Measurements from ENCODE around the gene VPS16.
"Not testable (repeated sequence)": the region's sequence is repeated elsewhere in the genome, so short reads cannot be mapped to it uniquely, and the experiment has no call there.

Gene VPS16

GRCh38 chr20:2889209-2889608 lies 48.7 kb downstream of the VPS16 start:
- peak; percentile 63 for DNase-seq (ENCODE audit: low read depth)
- TF ChIP-seq, protein P1, sequence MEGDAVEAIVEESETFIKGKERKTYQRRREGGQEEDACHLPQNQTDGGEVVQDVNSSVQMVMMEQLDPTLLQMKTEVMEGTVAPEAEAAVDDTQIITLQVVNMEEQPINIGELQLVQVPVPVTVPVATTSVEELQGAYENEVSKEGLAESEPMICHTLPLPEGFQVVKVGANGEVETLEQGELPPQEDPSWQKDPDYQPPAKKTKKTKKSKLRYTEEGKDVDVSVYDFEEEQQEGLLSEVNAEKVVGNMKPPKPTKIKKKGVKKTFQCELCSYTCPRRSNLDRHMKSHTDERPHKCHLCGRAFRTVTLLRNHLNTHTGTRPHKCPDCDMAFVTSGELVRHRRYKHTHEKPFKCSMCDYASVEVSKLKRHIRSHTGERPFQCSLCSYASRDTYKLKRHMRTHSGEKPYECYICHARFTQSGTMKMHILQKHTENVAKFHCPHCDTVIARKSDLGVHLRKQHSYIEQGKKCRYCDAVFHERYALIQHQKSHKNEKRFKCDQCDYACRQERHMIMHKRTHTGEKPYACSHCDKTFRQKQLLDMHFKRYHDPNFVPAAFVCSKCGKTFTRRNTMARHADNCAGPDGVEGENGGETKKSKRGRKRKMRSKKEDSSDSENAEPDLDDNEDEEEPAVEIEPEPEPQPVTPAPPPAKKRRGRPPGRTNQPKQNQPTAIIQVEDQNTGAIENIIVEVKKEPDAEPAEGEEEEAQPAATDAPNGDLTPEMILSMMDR (IDR thresholded peaks at IDR 0.05; ENCODE audit: insufficient read depth, low read depth, low read length, missing control alignments): no peak
- H3K4me3 ChIP-seq (ENCODE audit: low read length): no peak overlapping the region

GRCh38 chr20:2889797-2890196 lies 49.3 kb downstream of the VPS16 start:
- no peak for DNase-seq (ENCODE audit: low read depth)
- TF ChIP-seq, protein P1 (IDR thresholded peaks at IDR 0.05; ENCODE audit: insufficient read depth, low read depth, low read length, missing control alignments): no peak
- no peak overlapping the region for H3K4me3 ChIP-seq (ENCODE audit: low read length)

DNA sequence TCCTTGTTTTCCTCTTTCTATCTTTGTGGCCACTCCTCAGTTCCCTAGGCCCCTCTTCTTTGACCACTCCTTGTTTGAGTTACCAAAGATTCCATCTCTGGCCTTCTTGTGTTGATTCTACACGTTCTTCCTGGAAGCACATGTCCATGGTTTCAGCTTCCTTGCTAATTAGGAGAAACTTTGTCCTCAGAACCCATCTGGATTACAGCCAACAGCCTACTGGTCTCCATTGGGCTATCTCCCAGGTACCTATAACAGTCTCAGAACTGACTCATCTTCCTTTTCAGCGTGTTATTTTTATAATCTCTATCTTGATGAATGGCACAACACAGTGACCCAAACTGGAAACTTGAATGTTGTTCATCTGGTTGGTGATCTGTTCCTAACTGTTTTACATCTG lies 50.2 kb downstream of the VPS16 start:
- TF ChIP-seq, protein P1 (IDR thresholded peaks at IDR 0.05; ENCODE audit: insufficient read depth, low read depth, low read length, missing control alignments): no peak
- peak; percentile 60 for DNase-seq (ENCODE audit: low read depth)
- H3K4me3 ChIP-seq (ENCODE audit: low read length): no peak overlapping the region

- no peak for DNase-seq (ENCODE audit: low read depth)
- TF ChIP-seq, protein P1 (IDR thresholded peaks at IDR 0.05; ENCODE audit: insufficient read depth, low read depth, low read length, missing control alignments): no peak
- H3K4me3 ChIP-seq (ENCODE audit: low read length): no peak overlapping the region
These were observed 50.8 kb downstream of the VPS16 start for GRCh38 chr20:2891343-2891742.

DNA sequence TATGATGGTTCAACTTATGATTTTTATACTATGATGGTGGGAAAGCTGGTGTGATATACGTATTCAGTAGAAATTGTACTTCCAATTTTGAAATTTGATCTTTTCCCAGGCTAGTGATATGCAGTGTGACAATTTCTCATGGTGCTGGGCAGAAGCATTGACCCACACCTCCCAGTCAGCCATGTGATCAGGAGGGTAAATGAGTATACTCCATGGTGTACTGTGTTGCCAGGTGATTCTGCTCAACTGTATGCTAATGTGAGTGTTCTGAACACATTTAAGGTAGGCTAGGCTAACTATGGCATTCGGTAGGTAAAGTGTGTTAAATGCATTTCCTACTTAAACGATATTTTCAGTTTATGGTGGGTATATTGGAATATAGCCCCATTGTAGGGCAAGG lies 51.8 kb downstream of the VPS16 start:
- DNase-seq (ENCODE audit: low read depth): no peak
- H3K4me3 ChIP-seq (ENCODE audit: low read length): no peak overlapping the region
- TF ChIP-seq, protein P1 (IDR thresholded peaks at IDR 0.05; ENCODE audit: insufficient read depth, low read depth, low read length, missing control alignments): no peak

DNA sequence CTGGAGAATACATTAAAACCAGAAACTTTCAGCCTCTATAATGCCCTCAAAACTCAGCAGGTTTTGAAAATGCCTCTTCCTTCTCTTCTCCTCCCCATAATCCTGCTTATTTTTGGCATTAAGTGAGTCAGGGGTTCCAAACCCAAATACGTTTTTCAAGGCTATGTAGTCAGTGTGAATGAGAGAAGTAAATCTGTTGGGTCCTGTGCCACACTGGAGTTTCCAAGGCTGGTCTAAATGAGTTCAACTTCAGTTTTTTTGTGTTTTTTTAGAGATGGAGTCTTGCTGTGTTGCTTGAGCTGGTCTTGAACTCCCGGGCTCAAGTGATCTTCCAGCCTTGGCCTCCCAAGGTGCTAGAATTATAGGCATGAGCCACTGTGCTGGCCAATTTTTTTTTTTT lies 53.7 kb downstream of the VPS16 start:
- no peak overlapping the region for H3K4me3 ChIP-seq (ENCODE audit: low read length)
- TF ChIP-seq, protein P1 (IDR thresholded peaks at IDR 0.05; ENCODE audit: insufficient read depth, low read depth, low read length, missing control alignments): no peak
- no peak for DNase-seq (ENCODE audit: low read depth)

GRCh38 chr20:2895154-2895553 lies 54.6 kb downstream of the VPS16 start:
- not testable (repeated sequence) for DNase-seq (ENCODE audit: low read depth); H3K4me3 ChIP-seq (ENCODE audit: low read length)

DNA sequence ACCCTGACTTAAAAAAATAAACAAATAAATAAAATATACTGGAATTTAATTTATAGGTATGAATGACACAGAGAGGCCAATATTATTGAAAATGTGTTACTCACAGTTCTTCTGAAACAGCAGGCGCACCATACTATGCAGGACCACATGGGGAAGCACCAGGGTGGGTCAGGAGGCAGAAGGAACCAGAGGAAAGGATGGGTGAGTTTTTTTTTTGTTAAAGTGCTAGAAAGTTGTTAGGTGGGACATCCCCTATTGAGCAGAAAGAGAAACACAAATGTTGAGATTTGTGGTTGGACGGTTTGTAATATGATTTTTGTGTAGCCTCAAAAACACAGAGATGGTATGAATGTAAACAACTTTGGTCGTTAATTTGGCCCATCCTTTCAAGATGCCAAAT lies 58.7 kb downstream of the VPS16 start:
- DNase-seq (ENCODE audit: low read depth): no peak

More for the DNA sequence above, 58.7 kb downstream of the VPS16 start:
- TF ChIP-seq, protein P1 (IDR thresholded peaks at IDR 0.05; ENCODE audit: insufficient read depth, low read depth, low read length, missing control alignments): no peak
- H3K4me3 ChIP-seq (ENCODE audit: low read length): no peak overlapping the region

Measured in epithelial cell of esophagus (primary cell).